Panc1 (cell line): ENCODE measurements around the gene WDR70. TPM values are rescaled to one million over a fixed set of nuclear protein-coding genes. Genes with fewer than 3 reads are reported as not detected.

Experiments used
- ATAC-seq: fragments of 200-7000 bp; cut with Tn5 transposase; 2 replicates; pipeline ENCODE4 v1.9.1; 2020; ENCODE audit warnings: mild to moderate bottlenecking, moderate library complexity
- BruUV-seq: library from RNA; stranded (reverse); fragments of 400-500 nt; replicated peaks from 2 replicates; lab custom pipeline; 2021; lab: Mats Ljungman, UMichigan
- CTCF ChIA-PET: fragments of 300-600 bp; sonication (Branson Sonifier 250); formaldehyde crosslinking; loops from one replicate; lab custom pipeline; 2022; ENCODE audit warnings: antibody characterized with exemption; lab: Charles Lee
- POLR2A ChIA-PET: fragments of 300-600 bp; sonication (Branson Sonifier 250); formaldehyde crosslinking; loops from one replicate; lab custom pipeline; 2022; ENCODE audit warnings: antibody characterized with exemption; lab: Charles Lee
- DNase-seq: peaks from one replicate; pipeline ENCODE4 v3.0.0-alpha.2; 2010; ENCODE audit warnings: low read depth, low spot score
- H3K27ac ChIP-seq: 2 replicates; pipeline ENCODE4 v1.5.1; 2011; ENCODE audit warnings: mild to moderate bottlenecking, low read length, inconsistent platforms
- H3K27me3 ChIP-seq: fragments of 200-500 bp; sonication (Bioruptor generic); 2 replicates; pipeline ENCODE4 v1.6.0; 2014; ENCODE audit warnings: low read length, inconsistent platforms; ENCODE audit not compliant: control insufficient read depth, insufficient read depth
- H3K36me3 ChIP-seq: fragments of 200-500 bp; sonication (Bioruptor generic); 2 replicates; pipeline ENCODE4 v1.5.1; 2014; ENCODE audit warnings: inconsistent platforms, mild to moderate bottlenecking, low read length, moderate library complexity; ENCODE audit not compliant: control insufficient read depth, insufficient read depth
- H3K4me1 ChIP-seq: 2 replicates; pipeline ENCODE4 v1.5.1; 2011; ENCODE audit warnings: inconsistent platforms, mild to moderate bottlenecking, low read length, moderate library complexity; ENCODE audit not compliant: control insufficient read depth, insufficient read depth
- H3K4me3 ChIP-seq, 2 experiments: 2 replicates each; pipeline ENCODE4 v1.5.1; 2011 to 2012; ENCODE audit warnings: low read depth in 2 of 2, low read length in 2 of 2, mild to moderate bottlenecking in 2 of 2, inconsistent platforms in 1 of 2, moderate library complexity in 1 of 2
- H3K9me3 ChIP-seq: fragments of 200-500 bp; sonication (Bioruptor generic); 2 replicates; pipeline ENCODE4 v1.5.1; 2014; ENCODE audit warnings: low read depth, mild to moderate bottlenecking, inconsistent platforms, low read length, moderate library complexity; ENCODE audit not compliant: control insufficient read depth, insufficient read depth
- POLR2AphosphoS5 ChIP-seq: IDR thresholded peaks from 2 replicates; pipeline ENCODE4 v1.6.1; 2012; ENCODE audit warnings: mild to moderate bottlenecking, low read depth, low read length, moderate library complexity
- SIN3A ChIP-seq: IDR thresholded peaks from 2 replicates; pipeline ENCODE4 v1.6.1; 2012; ENCODE audit warnings: low read depth, mild to moderate bottlenecking, low read length, moderate library complexity, borderline replicate concordance; ENCODE audit not compliant: insufficient read depth
- TCF7L2 ChIP-seq: IDR thresholded peaks from 2 replicates; pipeline ENCODE4 v1.6.1; 2011; ENCODE audit warnings: mild to moderate bottlenecking, low read depth, low read length, inconsistent platforms
- in situ Hi-C: cut with HindIII; loops from 2 replicates; pipeline ENCODE4 v1.10.0; 2016; ENCODE audit warnings: low sequenced_read_pairs, low pct_unique_long_range_greater_than_20kb
- intact Hi-C: fragments of 100-400 bp; cut with micrococcal nuclease; formaldehyde crosslinking; loops from one replicate; pipeline ENCODE4 v1.10.0; 2022; ENCODE audit not compliant: unreplicated experiment
- total RNA-seq: library from RNA; stranded (reverse); gene quantifications from one replicate; pipeline ENCODE4 v1.2.1, GENCODE V29; 2021; ENCODE audit not compliant: unreplicated experiment
- TF ChIP-seq, protein P1 (sequence below): fragments of 450-650 bp; IDR thresholded peaks from 2 replicates; pipeline ENCODE4 v1.5.1; 2017; ENCODE audit warnings: mild to moderate bottlenecking
- TF ChIP-seq, protein P2 (sequence below), 2 experiments: IDR thresholded peaks; 2 replicates each; pipeline ENCODE4 v1.6.1; 2011 to 2012; ENCODE audit warnings: low read depth in 2 of 2, control low read depth in 1 of 2, low read length in 1 of 2, mild to moderate bottlenecking in 1 of 2, moderate library complexity in 1 of 2; ENCODE audit not compliant: insufficient read depth in 1 of 2

WDR70 gene
- total RNA-seq, 1 experiment from 2014 or later: 29.5 TPM

DNA sequence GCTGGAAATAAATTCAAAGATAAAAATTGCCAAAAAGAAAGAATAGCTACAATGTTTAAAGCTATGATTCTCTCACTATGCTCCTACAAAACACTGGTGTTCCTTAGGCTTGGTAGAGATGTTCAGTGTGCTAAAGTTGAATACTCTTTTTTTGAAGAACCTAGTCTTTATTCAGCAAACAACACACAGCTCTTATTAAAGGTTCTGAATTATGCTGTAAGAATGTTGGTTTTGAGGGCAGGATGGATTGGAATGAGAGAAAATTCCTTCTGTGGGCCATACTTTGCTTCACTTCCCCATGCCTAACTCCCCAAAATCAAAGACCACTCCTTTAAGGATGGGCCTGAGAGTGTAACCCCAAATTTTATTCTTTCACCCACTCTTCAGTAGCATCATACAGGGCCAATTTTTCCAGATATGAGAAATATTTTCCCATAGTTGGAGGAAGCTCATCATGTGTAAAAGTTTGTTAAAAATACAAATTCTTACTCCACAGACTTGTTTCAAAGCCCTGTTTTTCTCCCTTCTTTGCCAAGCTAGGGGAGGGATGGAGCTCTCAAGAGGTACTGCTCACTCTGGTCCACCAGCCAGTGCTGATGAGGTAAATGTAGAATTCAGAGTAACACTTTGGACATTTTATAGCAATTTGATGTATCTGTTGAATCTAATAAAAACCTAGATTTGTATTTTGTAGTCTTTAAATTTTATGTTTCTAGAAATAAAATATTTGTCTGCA, 361.4 kb downstream of the WDR70 start:
- intact Hi-C loops: no loop called here
- in situ Hi-C loops: no loop called here
- H3K9me3 ChIP-seq: no peaks in the 10 kb centered on the region
- BruUV-seq: no TSS peak
- H3K27ac ChIP-seq: no peak overlapping the region
- no peak overlapping the region for H3K4me3 ChIP-seq
- ChIA-PET POLR2A (no interaction called here), CTCF (no interaction called here)
- H3K27me3 ChIP-seq: no peaks in the 10 kb centered on the region
- DNase-seq (no peak), ATAC-seq (no peak)
- H3K36me3 ChIP-seq: no peaks in the 10 kb centered on the region
- TF ChIP-seq SIN3A (no peak), POLR2AphosphoS5 (no peak), TCF7L2 (no peak)
- TF ChIP-seq, protein P1, sequence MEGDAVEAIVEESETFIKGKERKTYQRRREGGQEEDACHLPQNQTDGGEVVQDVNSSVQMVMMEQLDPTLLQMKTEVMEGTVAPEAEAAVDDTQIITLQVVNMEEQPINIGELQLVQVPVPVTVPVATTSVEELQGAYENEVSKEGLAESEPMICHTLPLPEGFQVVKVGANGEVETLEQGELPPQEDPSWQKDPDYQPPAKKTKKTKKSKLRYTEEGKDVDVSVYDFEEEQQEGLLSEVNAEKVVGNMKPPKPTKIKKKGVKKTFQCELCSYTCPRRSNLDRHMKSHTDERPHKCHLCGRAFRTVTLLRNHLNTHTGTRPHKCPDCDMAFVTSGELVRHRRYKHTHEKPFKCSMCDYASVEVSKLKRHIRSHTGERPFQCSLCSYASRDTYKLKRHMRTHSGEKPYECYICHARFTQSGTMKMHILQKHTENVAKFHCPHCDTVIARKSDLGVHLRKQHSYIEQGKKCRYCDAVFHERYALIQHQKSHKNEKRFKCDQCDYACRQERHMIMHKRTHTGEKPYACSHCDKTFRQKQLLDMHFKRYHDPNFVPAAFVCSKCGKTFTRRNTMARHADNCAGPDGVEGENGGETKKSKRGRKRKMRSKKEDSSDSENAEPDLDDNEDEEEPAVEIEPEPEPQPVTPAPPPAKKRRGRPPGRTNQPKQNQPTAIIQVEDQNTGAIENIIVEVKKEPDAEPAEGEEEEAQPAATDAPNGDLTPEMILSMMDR: no peak
- TF ChIP-seq, protein P2, sequence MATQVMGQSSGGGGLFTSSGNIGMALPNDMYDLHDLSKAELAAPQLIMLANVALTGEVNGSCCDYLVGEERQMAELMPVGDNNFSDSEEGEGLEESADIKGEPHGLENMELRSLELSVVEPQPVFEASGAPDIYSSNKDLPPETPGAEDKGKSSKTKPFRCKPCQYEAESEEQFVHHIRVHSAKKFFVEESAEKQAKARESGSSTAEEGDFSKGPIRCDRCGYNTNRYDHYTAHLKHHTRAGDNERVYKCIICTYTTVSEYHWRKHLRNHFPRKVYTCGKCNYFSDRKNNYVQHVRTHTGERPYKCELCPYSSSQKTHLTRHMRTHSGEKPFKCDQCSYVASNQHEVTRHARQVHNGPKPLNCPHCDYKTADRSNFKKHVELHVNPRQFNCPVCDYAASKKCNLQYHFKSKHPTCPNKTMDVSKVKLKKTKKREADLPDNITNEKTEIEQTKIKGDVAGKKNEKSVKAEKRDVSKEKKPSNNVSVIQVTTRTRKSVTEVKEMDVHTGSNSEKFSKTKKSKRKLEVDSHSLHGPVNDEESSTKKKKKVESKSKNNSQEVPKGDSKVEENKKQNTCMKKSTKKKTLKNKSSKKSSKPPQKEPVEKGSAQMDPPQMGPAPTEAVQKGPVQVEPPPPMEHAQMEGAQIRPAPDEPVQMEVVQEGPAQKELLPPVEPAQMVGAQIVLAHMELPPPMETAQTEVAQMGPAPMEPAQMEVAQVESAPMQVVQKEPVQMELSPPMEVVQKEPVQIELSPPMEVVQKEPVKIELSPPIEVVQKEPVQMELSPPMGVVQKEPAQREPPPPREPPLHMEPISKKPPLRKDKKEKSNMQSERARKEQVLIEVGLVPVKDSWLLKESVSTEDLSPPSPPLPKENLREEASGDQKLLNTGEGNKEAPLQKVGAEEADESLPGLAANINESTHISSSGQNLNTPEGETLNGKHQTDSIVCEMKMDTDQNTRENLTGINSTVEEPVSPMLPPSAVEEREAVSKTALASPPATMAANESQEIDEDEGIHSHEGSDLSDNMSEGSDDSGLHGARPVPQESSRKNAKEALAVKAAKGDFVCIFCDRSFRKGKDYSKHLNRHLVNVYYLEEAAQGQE (IDR thresholded peaks at IDR 0.05; ENCODE audit: insufficient read depth in 1 of 2, low read depth in 2 of 2, low read length in 1 of 2): no peak
- H3K4me1 ChIP-seq: peaks cover 5% of the 10 kb centered on the region; the same call in 1 of the 2 replicates

DNA sequence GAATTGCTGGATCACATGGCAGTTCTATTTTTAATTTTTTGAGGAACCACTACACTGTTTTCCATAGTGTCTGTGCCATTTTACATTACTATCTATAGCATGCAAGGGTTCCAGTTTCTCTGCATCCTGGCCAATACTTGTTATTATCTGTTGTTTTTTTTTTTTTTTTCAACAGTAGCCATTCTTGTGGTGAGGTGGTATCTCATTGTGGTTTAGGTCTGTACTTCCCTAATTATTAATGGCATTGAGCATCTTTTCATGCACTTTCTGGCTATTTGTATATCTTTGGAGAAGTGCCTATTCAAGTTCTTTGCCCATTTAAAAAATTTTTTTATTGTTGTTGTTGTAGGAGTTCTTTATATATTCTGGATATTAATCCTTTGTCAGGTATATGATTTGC, 363.0 kb downstream of the WDR70 start:
- Histone ChIP-seq H3K27ac (no peak overlapping the region), H3K27me3 (no peaks in the 10 kb centered on the region), H3K9me3 (no peaks in the 10 kb centered on the region), H3K4me3 (no peak overlapping the region), H3K4me1 (peaks cover 5% of the 10 kb centered on the region; the same call in 1 of the 2 replicates), H3K36me3 (no peaks in the 10 kb centered on the region)
- DNase-seq (no peak), ATAC-seq (no peak)
- in situ Hi-C loops (no loop called here), intact Hi-C loops (no loop called here)
- BruUV-seq: no TSS peak
- no peak for TF ChIP-seq SIN3A
- TF ChIP-seq, protein P2 (IDR thresholded peaks at IDR 0.05; ENCODE audit: insufficient read depth in 1 of 2, low read depth in 2 of 2, low read length in 1 of 2): no peak
- CTCF ChIA-PET: no interaction called here
- POLR2A ChIA-PET: no interaction called here
